Stimulated activated naive CD8-positive, alpha-beta T cell treated with anti-CD3 and anti-CD28 coated beads, Interleukin-15, Interleukin-2, amounts not matched to agents 100 ng/mL and 50 ng/mL, for 24 hours (primary cell): Measurements from ENCODE around the gene GNA12.
A peak's percentile ranks its signal among the peaks of the same experiment; 100 is the strongest.

Source experiments
- H3K27ac Mint-ChIP-seq: one replicate; pipeline ENCODE4 v1.8.0; 2021; ENCODE audit warnings: mild to moderate bottlenecking, mixed read lengths
- H3K27me3 Mint-ChIP-seq: one replicate; pipeline ENCODE4 v1.8.0; 2021; ENCODE audit warnings: mixed read lengths
- H3K36me3 Mint-ChIP-seq: one replicate; pipeline ENCODE4 v1.8.0; 2021; ENCODE audit warnings: low read depth, mixed read lengths
- H3K4me1 Mint-ChIP-seq: one replicate; pipeline ENCODE4 v1.8.0; 2021; ENCODE audit warnings: low read depth, mixed read lengths
- H3K4me3 Mint-ChIP-seq: one replicate; pipeline ENCODE4 v1.8.0; 2021; ENCODE audit warnings: mild to moderate bottlenecking, mixed read lengths
- H3K9me3 Mint-ChIP-seq: one replicate; pipeline ENCODE4 v1.8.0; 2021; ENCODE audit warnings: mixed read lengths

Gene GNA12

DNA sequence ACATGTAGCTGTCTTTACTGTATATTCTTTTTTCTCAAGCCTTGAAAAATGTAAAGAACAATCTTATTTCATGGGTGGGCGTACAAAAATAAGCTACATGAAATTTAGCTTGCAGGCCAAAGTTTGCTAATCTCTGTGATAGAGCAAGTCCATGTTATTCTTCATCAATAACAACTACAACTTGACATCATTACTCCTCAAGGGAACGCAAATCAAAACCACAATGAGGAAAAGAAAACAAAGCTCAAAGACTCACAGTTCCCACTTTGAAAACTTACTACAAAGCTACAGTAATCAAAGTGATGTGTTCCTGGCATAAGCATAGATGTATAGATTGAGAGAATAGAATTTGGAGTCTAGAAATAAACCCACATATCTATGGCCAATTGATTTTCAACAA lies 62.5 kb downstream of the GNA12 start:
- no peak overlapping the region for H3K27ac Mint-ChIP-seq
- H3K4me1 Mint-ChIP-seq, result peaks cover 32% of the 10 kb centered on the region
- H3K36me3 Mint-ChIP-seq, result peaks cover 14% of the 10 kb centered on the region
- H3K27me3 Mint-ChIP-seq, result no peaks in the 10 kb centered on the region
- no peaks in the 10 kb centered on the region for H3K9me3 Mint-ChIP-seq
- no peak overlapping the region for H3K4me3 Mint-ChIP-seq

DNA sequence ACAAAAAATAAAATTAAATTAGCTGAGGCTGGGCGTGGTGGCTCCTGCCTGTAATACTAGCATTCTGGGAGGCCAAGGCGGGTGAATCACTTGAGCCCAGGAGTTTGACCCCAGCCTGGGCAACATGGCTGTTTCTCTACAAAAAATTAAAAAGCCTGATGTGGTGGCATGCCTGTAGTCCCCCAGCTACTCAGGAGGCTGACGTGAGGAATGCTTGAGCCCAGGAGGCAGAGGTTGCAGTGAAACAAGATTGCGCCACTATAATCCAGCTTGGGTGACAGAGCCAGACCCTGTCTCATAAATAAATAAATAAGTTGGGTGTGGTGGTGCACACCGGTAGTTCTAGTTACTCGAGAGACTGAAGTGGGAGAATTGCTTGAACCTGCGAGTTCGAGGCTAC lies 65.1 kb downstream of the GNA12 start:
- H3K4me1 Mint-ChIP-seq, result peaks cover 33% of the 10 kb centered on the region

DNA sequence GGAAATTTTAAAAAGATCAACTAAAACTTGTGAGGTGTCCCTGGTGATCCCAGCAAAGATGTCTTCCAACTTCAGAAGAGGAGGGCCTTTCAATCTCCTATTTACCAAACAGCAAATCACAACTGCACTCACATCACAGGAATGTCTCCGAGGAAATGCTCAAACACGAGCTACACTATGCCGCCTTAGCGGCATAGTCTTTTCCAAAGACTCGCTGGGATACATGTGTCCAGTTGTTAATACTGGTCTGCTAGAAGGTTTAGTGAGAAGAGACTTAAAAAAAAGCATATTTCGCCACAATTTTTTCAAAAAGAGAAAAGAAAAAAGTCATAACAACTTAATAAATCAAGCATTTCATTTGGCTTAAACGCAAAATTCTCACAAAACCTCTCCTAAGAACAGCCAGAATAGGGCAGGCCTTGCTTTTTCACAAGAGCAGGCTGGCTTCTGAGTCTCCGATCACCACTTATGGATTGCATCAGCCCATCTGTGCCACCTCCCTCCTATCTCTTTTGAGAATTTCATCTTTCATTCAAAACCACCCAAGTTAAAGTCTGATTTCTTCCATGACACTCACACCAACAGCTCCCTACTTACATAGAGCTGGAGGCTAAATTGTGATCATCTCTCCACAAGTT lies 66.1 kb downstream of the GNA12 start:
- H3K4me3 Mint-ChIP-seq, result no peak overlapping the region
- H3K27me3 Mint-ChIP-seq, result no peaks in the 10 kb centered on the region
- peak overlapping the region; percentile 29 for H3K27ac Mint-ChIP-seq
- H3K9me3 Mint-ChIP-seq, result no peaks in the 10 kb centered on the region
- H3K36me3 Mint-ChIP-seq, result peaks cover 8% of the 10 kb centered on the region
- H3K4me1 Mint-ChIP-seq, result peaks cover 36% of the 10 kb centered on the region

More for the DNA sequence above, 65.1 kb downstream of the GNA12 start:
- Mint-ChIP-seq H3K36me3 (peaks cover 8% of the 10 kb centered on the region), H3K9me3 (no peaks in the 10 kb centered on the region), H3K4me3 (no peak overlapping the region), H3K27ac (no peak overlapping the region), H3K27me3 (no peaks in the 10 kb centered on the region)

DNA sequence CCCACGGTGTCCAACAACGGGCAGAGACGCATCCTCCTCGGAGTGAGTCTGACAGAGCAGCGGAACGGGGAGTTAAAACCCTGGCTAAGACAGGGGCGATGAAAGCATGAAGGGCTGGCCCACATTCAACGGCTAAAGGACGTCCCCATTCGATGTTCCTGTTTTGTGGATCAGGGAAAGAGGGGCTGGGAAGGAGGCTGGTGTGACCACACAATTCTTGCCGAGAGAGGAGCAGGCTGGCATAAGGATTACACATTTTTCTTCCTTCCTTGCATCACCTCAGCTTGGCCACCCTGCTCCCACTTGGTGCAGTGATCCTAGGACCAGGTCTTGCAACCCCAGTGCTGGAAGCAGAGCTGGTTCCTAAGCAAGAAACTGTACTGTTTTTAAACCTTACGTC lies 67.7 kb downstream of the GNA12 start:
- H3K27me3 Mint-ChIP-seq, result no peaks in the 10 kb centered on the region
- H3K36me3 Mint-ChIP-seq, result peaks cover 13% of the 10 kb centered on the region
- no peak overlapping the region for H3K27ac Mint-ChIP-seq
- peaks cover 36% of the 10 kb centered on the region for H3K4me1 Mint-ChIP-seq
- H3K9me3 Mint-ChIP-seq, result no peaks in the 10 kb centered on the region
- no peak overlapping the region for H3K4me3 Mint-ChIP-seq

DNA sequence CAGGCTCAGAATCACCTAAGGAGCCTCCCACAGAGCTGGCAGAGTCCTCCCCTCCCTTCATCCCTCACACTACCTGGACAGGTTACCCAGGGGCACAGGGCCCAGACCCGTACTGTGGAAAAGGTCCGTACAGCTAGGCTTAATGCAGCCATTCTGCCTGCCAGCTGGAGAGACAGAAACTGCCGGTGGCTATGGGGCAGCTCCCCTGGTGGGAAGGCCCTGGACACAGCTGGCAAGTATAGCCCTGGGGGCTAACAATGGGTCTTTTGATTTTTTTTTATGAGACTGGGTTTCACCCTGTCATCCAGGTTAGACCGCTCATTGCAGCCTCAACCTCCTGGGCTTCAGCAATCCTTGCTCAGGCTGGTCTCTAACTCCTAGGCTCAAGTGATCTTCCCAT lies 68.3 kb downstream of the GNA12 start:
- H3K27me3 Mint-ChIP-seq, result no peaks in the 10 kb centered on the region
- peaks cover 39% of the 10 kb centered on the region for H3K4me1 Mint-ChIP-seq
- no peak overlapping the region for H3K27ac Mint-ChIP-seq
- H3K4me3 Mint-ChIP-seq, result no peak overlapping the region
- H3K9me3 Mint-ChIP-seq, result no peaks in the 10 kb centered on the region
- H3K36me3 Mint-ChIP-seq, result peaks cover 17% of the 10 kb centered on the region

DNA sequence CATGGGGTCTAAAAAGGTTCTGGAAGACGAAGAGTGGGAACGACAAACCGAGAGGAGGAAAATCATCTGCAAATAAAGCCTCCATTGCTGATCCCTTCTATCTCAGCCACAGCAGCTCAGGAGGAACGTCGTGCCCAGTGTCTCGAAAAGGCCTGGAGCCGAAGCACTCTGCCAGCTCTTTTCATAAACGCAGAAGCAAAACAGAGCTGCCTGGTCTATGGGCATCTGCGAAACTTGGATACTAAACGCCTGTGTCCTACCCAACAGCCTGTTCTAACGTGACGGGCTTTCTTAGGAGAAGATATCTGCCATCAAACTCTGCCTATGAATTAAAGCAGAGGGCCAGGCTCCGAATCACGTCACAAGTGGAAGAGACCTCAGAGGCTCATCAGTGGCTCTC lies 68.7 kb downstream of the GNA12 start:
- Mint-ChIP-seq H3K4me1 (peaks cover 39% of the 10 kb centered on the region), H3K27me3 (no peaks in the 10 kb centered on the region), H3K9me3 (no peaks in the 10 kb centered on the region), H3K4me3 (no peak overlapping the region), H3K36me3 (peaks cover 17% of the 10 kb centered on the region), H3K27ac (no peak overlapping the region)

DNA sequence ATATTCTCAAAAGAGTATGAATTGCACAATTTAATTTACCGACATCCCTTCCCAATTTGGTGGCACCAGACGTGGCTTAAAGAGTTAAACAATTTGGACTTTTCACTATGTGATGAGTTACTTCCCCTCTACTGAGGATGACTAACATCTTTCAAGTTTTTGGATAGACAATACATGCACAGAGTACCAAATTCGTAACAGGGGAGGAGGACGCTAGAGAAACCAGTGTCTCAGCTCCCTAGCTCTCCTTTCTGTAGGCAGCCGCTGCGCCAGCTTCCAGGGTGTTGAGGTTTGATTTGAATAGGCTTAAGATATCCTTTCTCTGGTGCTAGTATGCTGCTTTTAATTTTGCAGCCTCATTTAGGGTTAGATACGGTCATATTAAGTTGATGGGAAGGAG lies 69.2 kb downstream of the GNA12 start:
- peaks cover 17% of the 10 kb centered on the region for H3K36me3 Mint-ChIP-seq
- H3K9me3 Mint-ChIP-seq, result no peaks in the 10 kb centered on the region
- H3K4me3 Mint-ChIP-seq, result no peak overlapping the region
- H3K4me1 Mint-ChIP-seq, result peaks cover 39% of the 10 kb centered on the region
- no peaks in the 10 kb centered on the region for H3K27me3 Mint-ChIP-seq
- H3K27ac Mint-ChIP-seq, result no peak overlapping the region

DNA sequence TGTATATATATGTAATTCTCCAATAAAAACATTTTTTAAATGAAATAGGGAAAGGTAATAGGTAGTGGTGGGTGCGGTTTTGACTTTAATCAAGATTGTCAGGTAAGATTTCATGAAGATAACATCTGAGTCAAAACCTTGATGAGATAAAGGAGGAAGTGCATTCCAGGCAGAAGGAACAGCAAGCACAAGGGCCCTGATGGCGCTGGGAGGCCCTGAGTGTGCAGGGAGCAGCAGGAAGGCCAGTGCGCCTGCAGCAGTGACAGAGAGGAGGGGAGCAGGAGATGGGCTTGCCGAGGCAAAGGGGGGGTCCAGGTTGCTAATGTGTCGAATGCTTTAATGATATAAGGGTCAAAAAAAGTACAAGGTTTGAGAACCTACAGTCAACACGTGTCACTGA lies 69.8 kb downstream of the GNA12 start:
- H3K27ac Mint-ChIP-seq, result no peak overlapping the region

DNA sequence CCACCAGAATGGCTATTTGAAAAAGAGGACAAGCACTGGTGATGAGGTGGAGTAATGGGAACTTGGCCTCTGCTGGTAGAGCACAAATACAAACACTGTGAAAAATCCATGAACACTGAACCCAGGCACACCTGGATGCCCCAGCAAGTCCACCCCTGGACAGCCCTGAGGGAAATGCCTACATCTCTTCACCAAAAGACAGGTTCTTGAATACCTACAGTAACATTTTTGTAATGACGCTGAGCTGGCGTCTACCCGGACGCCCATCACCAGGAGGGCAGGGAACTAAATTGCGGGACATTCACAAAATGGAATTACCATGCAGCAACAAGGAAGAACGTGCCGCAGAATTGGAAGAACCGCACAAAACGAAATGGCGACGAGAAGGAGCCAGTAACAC lies 70.5 kb downstream of the GNA12 start:
- Mint-ChIP-seq H3K9me3 (no peaks in the 10 kb centered on the region), H3K4me1 (peaks cover 39% of the 10 kb centered on the region), H3K4me3 (no peak overlapping the region), H3K27ac (no peak overlapping the region), H3K27me3 (no peaks in the 10 kb centered on the region), H3K36me3 (peaks cover 20% of the 10 kb centered on the region)

More for the DNA sequence above, 69.8 kb downstream of the GNA12 start:
- no peaks in the 10 kb centered on the region for H3K9me3 Mint-ChIP-seq
- no peak overlapping the region for H3K4me3 Mint-ChIP-seq
- H3K36me3 Mint-ChIP-seq, result peaks cover 20% of the 10 kb centered on the region
- no peaks in the 10 kb centered on the region for H3K27me3 Mint-ChIP-seq
- H3K4me1 Mint-ChIP-seq, result peaks cover 39% of the 10 kb centered on the region

DNA sequence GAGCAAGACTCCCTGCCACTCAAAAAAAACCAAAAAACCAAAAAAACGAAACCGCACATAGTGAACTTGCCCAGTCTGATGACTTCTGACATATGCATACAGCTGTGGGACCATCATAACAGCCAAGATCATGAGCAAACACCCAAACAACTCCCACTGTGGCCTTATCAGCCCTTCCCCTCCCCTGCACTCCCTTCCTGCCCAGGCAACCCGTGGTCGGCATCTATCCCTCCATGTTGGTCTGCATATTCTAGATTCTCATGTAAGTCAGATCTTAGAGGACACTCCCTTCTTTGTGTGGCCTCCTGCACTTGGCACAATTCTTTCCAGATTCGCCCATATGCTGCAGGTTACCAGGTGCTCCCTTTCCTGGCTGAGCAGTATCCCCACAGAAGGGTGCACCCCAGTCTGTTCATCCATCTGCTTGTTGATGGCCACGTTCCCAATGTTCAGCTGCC lies 72.8 kb downstream of the GNA12 start:
- Mint-ChIP-seq H3K9me3 (no peaks in the 10 kb centered on the region), H3K36me3 (peaks cover 20% of the 10 kb centered on the region), H3K27me3 (no peaks in the 10 kb centered on the region), H3K4me1 (peaks cover 39% of the 10 kb centered on the region), H3K27ac (peak overlapping the region; percentile 83), H3K4me3 (no peak overlapping the region)

DNA sequence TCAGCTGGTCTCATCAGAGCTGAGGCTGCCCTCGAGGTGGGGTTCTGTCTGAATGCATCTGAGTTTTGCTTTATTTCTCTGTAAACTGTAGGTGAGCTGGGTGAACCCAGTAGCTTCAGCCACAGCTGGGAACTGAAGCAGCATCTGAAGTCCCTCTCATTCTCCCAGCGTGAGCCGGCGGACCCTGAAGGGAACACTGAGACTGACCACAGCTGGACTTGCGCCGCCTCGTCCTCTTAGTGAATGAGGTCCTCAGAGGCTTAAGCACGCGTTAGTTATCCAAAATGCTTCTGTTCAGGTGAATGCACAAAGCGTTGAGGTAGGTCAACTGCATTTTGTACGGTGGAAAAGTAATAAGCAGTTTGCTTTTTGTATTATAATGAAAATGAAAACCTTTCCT lies 79.5 kb downstream of the GNA12 start:
- Mint-ChIP-seq H3K9me3 (no peaks in the 10 kb centered on the region), H3K27me3 (no peaks in the 10 kb centered on the region), H3K4me1 (peaks cover 18% of the 10 kb centered on the region), H3K27ac (no peak overlapping the region), H3K4me3 (no peak overlapping the region), H3K36me3 (peaks cover 15% of the 10 kb centered on the region)

DNA sequence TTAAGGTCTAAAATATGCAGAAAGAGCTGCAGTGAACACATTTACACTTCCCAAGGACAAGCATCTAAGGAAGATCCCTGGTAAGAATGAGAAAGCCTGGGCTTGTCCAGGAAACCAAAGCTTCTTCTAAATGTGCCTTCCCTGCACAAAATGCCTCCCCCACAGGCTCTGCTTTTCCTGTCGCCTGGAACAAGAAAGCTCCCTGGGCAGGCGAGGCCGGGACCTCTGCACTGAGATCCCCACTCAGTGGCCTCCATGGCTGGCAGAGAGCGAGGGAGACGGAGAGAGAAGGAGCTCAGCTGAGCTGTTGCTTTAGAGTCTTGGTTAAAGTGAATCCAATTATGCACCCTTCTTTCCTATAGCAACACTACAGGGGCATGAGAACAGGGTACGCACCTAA lies 80.5 kb downstream of the GNA12 start:
- Mint-ChIP-seq H3K27me3 (no peaks in the 10 kb centered on the region), H3K36me3 (peaks cover 15% of the 10 kb centered on the region), H3K4me1 (peaks cover 28% of the 10 kb centered on the region), H3K9me3 (no peaks in the 10 kb centered on the region), H3K27ac (no peak overlapping the region), H3K4me3 (no peak overlapping the region)

DNA sequence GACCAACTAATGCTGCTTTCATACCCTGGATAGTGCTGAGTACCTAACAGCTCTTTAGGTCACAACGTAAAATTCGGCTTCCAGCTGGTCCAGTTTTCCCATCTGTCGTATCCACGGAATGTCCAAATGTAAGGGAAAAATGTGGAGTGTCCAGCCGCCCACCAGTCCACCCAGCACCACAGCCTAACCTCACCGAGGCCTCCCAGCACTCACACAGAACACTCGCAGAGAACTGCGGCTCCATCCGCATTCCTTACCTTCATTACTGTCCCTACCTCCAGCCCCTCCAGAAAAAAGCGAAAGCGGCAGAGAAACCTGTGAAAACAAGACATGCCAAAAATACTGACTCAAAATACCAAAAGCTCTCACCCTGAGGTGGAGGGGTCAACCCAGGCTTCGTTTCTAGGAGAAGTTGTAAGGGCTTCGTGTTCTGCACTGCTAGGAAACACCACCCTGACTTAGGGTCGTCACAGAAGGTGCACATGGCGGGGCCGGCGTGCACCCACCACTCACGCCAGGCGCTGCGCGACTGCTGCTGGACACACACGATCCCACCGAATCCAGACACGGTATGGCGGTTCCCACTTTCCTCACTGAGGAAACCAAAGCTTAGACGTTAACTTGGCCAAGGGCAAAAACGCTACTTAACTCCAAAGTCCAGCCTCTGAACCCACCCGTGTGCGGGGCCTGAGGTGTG lies 82.2 kb downstream of the GNA12 start:
- H3K27ac Mint-ChIP-seq, result peak overlapping the region; percentile 5
- peaks cover 15% of the 10 kb centered on the region for H3K36me3 Mint-ChIP-seq
- H3K4me1 Mint-ChIP-seq, result peaks cover 45% of the 10 kb centered on the region
- H3K9me3 Mint-ChIP-seq, result no peaks in the 10 kb centered on the region
- H3K4me3 Mint-ChIP-seq, result no peak overlapping the region
- H3K27me3 Mint-ChIP-seq, result no peaks in the 10 kb centered on the region

DNA sequence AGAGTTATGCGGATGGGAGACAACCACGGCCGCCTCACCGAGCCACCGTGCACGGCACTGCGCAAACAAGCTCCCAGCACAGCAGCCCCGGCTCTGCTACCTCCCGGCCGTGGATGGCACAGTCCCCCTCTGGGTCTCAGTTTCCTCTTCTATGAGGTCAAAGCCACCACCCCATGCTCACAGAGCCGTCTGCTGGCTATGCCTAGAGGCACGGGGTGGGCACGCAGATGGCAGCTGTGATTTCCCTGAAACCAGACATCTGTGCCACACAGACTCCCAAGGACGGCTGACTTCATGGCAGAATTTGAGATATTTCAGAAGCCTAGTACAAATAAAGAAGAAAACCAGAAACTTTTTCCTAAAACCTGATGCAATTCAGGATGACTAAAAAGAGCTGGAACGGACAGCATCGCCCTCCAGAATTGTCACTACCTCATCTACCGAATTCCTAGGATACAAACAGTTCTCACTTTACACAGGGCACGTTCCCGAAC lies 82.9 kb downstream of the GNA12 start:
- no peak overlapping the region for H3K4me3 Mint-ChIP-seq

DNA sequence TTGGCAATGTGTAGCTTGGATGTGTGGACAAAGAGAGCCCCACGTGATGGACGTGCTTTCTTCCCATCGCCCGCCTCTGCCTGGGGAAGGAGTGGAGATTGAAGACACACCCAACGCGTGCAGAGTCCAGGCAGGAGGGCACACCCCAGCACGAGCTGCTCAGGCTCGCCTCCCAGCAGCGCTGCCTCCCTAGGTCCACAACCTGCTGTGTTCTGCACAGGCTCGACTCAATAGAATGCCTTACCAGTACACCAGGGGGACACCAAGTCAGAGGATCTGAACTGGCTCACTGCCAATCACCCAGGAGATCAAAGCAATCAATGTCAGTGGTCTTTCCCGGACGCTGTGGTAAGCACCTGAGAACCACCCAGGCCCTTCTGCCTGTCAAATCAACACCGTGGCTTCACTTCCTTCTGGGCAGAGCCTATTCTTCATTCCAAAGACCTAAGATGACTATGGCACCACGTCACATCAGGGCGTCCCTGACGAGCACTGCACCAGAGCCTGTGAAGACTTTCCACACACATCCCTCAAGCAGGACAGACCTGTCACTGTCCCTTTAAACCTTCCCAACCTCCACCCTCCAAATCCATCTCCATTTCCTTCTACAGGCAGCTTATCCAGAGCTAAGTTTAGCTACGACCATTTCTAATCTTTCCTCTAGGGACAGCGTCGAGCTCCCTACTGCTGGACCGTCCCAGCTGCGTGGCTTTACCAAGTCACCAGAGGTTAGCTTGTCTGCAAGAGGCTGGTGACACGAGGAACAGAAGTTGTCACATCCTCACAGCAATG lies 83.8 kb downstream of the GNA12 start:
- Mint-ChIP-seq H3K9me3 (peaks cover under 1% of the 10 kb centered on the region), H3K4me1 (peaks cover 53% of the 10 kb centered on the region), H3K27me3 (no peaks in the 10 kb centered on the region), H3K27ac (peak overlapping the region; percentile 59), H3K4me3 (no peak overlapping the region), H3K36me3 (peaks cover 31% of the 10 kb centered on the region)

More for the DNA sequence above, 82.9 kb downstream of the GNA12 start:
- peaks cover 23% of the 10 kb centered on the region for H3K36me3 Mint-ChIP-seq
- H3K9me3 Mint-ChIP-seq, result no peaks in the 10 kb centered on the region
- H3K4me1 Mint-ChIP-seq, result peaks cover 53% of the 10 kb centered on the region
- H3K27me3 Mint-ChIP-seq, result no peaks in the 10 kb centered on the region
- H3K27ac Mint-ChIP-seq, result no peak overlapping the region
